Kidney glomerular epithelial cell (primary cell): ENCODE data around the gene ZDHHC23.

Source experiments
- DNase-seq: peaks from one replicate; lab custom pipeline; 2025; lab: John Stamatoyannopoulos, UW

Gene ZDHHC23

GRCh38 chr3:113947372-113948014, at the start of gene ZDHHC23:
TSS of gene ZDHHC23 (plus strand) at chr3:113948013. CDS start at chr3:113948803, 790 bp downstream.
- DNase-seq: peak; percentile 45

- DNase-seq: peak; percentile 32
Measured at GRCh38 chr3:113898892-113899291, 48.9 kb upstream of the ZDHHC23 start.

- no peak for DNase-seq
Measured at GRCh38 chr3:113906568-113907140, 41.2 kb upstream of the ZDHHC23 start.

GRCh38 chr3:113908133-113908532, 39.7 kb upstream of the ZDHHC23 start:
- no peak for DNase-seq

GRCh38 chr3:113910966-113911365, 36.8 kb upstream of the ZDHHC23 start:
- DNase-seq: no peak

- DNase-seq: peak; percentile 81
Measured at GRCh38 chr3:113912552-113913236, 35.1 kb upstream of the ZDHHC23 start.

GRCh38 chr3:113914646-113915045, 33.2 kb upstream of the ZDHHC23 start:
- no peak for DNase-seq

GRCh38 chr3:113927556-113927955, 20.3 kb upstream of the ZDHHC23 start:
- no peak for DNase-seq

GRCh38 chr3:113946831-113947230, 982 bp upstream of the ZDHHC23 start:
- DNase-seq: no peak

GRCh38 chr3:113948015-113948917, 453 bp downstream of the ZDHHC23 start:
- DNase-seq: peak; percentile 33

GRCh38 chr3:113952921-113953320, 5.1 kb downstream of the ZDHHC23 start:
- DNase-seq: no peak

- DNase-seq: no peak
Measured at GRCh38 chr3:113953677-113954076, 5.9 kb downstream of the ZDHHC23 start.

- no peak for DNase-seq
Measured at GRCh38 chr3:113954091-113954685, 6.4 kb downstream of the ZDHHC23 start.

- DNase-seq: no peak
Measured at GRCh38 chr3:113963879-113964278, 16.1 kb downstream of the ZDHHC23 start.

- DNase-seq: no peak
Measured at GRCh38 chr3:113966172-113966571, 18.4 kb downstream of the ZDHHC23 start.

- no peak for DNase-seq
Measured at GRCh38 chr3:113968986-113969385, 21.2 kb downstream of the ZDHHC23 start.

GRCh38 chr3:113977822-113978221, 30.0 kb downstream of the ZDHHC23 start:
- no peak for DNase-seq

GRCh38 chr3:113979916-113980315, 32.1 kb downstream of the ZDHHC23 start:
- no peak for DNase-seq

- no peak for DNase-seq
Measured at GRCh38 chr3:113981803-113982202, 34.0 kb downstream of the ZDHHC23 start.

GRCh38 chr3:113983544-113983943, 35.7 kb downstream of the ZDHHC23 start:
- no peak for DNase-seq

GRCh38 chr3:113985541-113985940, 37.7 kb downstream of the ZDHHC23 start:
- DNase-seq: no peak

- DNase-seq: no peak
Measured at GRCh38 chr3:114005481-114005880, 57.7 kb downstream of the ZDHHC23 start.
